Left cardiac atrium (tissue), 4 donors: ENCODE results near the gene DIAPH3. TPM values are rescaled to one million over a fixed set of nuclear protein-coding genes. Genes with fewer than 3 reads are reported as not detected.
A peak's percentile ranks its signal among the peaks of the same experiment; 100 is the strongest.

ENCODE experiments used
- ATAC-seq, 2 donors: fragments of 200-7000 bp; cut with Tn5 transposase; one replicate each; pipeline ENCODE4 v1.9.1; 2020; ENCODE audit warnings: mild to moderate bottlenecking in 2 of 2, moderate library complexity in 2 of 2
- DNase-seq: peaks from one replicate; pipeline ENCODE4 v3.0.0-alpha.2; 2020
- intact Hi-C, 2 donors: fragments of 100-400 bp; cut with DNase I; formaldehyde crosslinking; loops; one replicate each; pipeline versions ENCODE4 v1.14.1 to v1.15.1; 2022 to 2023
- total RNA-seq, 2 donors: library from RNA; stranded (reverse); fragmentation: NEBNext Ultra II Directional; extraction: Animal tissue kit (Norgen Biotek cat#: 25700); gene quantifications; one replicate each; pipeline ENCODE4 v1.2.1, GENCODE V29; 2021
- donor health status: DM: no; HTN: yes; CAD: no.
- donor health status: DM: no; HTN: yes; CAD: no; lungs with severe emphysema.
- donor health status: DM: yes; HTN: yes; CAD: no.
- donor health status: Dilated cardiomyopathy.

The DIAPH3 gene
- total RNA-seq, 2 donors from 2014 or later = 0.26 to 0.50 TPM

DNA sequence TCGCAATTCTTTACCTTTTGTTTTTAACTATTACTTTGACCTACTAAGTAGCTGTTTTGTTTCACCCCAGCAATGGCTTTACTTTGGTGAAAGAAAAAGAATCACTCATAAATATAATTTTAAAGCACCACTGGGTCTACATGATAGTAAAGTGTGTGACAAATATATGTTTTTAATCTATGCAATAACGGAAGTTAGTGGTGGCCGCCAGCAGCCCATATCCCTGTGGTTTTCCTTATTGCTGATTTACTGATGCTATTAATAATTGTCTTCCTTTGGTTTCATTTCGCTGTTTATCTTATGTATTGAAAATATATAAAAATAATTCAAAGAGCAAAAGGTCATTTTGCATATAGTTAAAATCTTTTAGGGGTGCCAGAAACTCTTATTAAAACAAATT, 491.3 kb downstream of the DIAPH3 start:
- intact Hi-C loops = loop anchor here (10.0 kb wide), 2 partner anchors 278 to 662 kb away; no protein-coding TSS in a partner anchor
- DNase-seq (no peak), ATAC-seq (no peak)

- intact Hi-C loops = loop anchor here (10.0 kb wide), 2 partner anchors 277 to 663 kb away; no protein-coding TSS in a partner anchor
- ATAC-seq (no peak), DNase-seq (no peak)
These were observed 491.8 kb downstream of the DIAPH3 start for GRCh38 chr13:59671881-59672280.

- DNase-seq (no peak), ATAC-seq (peak; percentile 59 to 76)
- intact Hi-C loops = no loop called here
These were observed 497.2 kb downstream of the DIAPH3 start for GRCh38 chr13:59666504-59666903.

DNA sequence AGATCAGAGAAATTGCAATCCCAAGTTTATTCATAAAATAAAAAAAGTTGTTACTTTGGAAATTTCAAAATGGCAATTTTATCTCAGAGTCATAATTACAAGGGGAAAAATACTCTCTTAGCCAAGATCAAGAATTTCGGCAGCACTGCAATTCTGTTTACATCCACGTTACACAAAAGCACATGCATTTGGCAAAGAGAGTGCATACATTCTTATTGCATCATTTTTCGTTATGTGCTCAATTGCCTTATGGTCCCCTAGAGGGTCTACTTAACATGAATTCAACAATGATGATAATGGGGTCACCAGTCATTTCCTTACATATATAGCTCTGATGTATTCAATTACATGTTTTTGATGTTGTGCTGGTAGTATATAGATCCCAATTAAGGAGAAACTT, 498.0 kb downstream of the DIAPH3 start:
- no peak for DNase-seq
- intact Hi-C loops = no loop called here
- no peak for ATAC-seq

DNA sequence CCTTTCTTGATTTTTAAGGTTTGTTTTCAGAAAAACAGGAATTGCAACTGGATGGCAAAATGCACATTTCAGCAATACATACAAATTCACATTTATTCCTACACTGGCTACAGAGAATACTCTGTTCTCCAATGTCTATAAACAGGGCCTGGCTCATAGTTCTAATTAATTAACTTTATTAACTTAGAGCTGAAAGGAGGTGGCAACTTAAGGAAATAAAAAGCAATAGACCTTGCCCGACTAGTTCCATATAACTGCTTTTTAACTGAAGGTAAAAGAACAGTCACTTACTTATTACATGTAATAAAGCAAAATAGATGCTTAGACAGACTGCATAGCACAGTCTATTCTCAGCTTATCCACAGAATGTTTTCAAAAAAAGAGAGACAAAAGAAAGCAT, 498.5 kb downstream of the DIAPH3 start:
- intact Hi-C loops = no loop called here
- ATAC-seq (no peak), DNase-seq (no peak)

DNA sequence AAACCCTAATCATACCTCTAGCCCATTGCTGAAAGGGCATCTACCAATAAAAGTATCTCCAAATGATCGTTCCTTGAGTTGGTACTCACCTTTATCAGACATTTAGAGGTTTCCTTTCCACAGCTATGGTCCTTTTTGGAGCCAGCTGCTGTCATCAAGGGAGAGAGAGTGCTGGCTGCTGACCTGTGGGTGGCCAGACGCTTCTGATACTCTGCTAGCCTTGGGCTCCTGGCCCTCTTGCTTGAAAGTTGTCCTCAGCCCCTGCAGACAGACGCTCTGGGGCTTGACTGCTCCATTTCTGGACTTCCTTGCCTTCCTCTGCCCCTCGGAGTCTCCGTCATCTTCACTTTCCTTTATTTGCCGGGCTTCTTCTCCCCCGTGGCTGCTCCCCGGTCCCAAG, 499.1 kb downstream of the DIAPH3 start:
- ATAC-seq (no peak), DNase-seq (no peak)
- intact Hi-C loops = no loop called here

DNA sequence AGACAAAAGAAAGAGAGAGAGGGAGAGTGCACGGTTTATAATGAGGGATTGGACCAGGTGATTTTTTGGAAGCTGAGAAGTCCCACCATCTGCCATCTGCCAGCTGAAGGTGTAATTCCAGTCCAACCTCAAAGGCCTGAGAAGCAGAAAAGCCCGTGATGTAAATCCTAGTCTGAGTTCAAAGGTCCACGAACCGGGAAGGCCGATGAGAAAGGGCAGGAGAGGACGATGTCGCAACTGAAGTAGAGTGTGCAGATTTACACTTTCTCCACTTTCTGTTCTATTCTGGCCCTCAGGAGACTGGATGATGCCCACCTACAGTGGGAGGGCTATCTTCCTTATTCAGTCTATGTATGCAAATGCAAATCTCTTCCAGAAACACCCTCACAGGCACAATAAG, 500.0 kb downstream of the DIAPH3 start:
- no peak for ATAC-seq
- intact Hi-C loops = no loop called here
- no peak for DNase-seq

DNA sequence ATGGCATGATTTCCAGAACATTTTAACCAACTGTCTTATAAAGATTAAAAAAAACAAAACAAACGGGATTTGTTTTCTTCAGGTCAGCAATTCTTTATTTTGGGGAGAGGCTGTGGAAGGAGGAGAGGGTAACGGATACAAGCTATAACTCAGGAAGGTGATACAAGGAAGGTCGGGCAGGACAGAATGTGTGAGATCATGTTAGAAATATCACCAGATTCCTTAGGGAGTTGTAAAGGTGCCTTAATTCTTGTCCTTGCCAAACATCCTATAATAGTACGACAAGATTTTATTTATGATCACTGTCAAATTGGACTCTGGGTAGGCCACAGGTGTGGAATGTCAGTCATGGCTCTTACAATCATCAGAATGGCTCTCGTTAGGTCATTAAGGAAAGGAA, 503.1 kb downstream of the DIAPH3 start:
- intact Hi-C loops = loop anchor here in 1 of 2 donors (1.0 kb wide), 1 partner anchor 18 kb away; no protein-coding TSS in a partner anchor
- DNase-seq (no peak), ATAC-seq (no peak)

GRCh38 chr13:59659981-59660380, 503.7 kb downstream of the DIAPH3 start:
- no peak for DNase-seq
- no peak for ATAC-seq
- intact Hi-C loops = loop anchor here in 1 of 2 donors (1.0 kb wide), 1 partner anchor 18 kb away; no protein-coding TSS in a partner anchor

DNA sequence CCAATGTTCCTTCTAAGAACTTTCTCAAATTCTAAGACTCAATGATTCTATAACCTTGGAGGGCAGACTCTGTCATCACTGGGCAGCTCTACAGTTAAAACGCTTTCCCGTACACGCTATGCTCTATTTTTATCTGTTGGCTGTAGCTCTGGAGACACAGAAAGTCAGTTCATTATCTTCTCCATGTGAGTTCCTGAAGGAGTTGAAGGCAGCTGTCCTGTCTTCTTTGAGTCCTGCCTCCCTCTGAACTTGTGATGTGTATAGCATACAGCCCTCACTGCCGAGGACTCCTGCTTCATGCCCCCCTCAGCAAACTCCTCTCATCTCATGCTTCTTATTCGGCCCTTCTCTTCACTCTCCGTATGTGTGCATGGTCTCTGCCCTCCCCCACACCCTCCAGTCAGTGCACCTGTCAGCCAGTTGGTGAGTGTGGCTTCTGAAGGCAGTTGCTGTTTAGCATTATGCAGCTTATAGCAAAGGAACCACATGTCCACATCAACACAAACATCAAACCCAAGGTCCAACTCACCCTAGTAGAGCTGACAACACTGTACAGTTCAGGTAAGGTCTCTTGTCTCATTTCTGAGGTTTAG, 504.9 kb downstream of the DIAPH3 start:
- intact Hi-C loops = no loop called here
- DNase-seq (no peak), ATAC-seq (peak; percentile 59 to 75)

GRCh38 chr13:59658027-59658737, 505.5 kb downstream of the DIAPH3 start:
- peak in 1 of 2 donors; percentile 35 for ATAC-seq
- DNase-seq = no peak

GRCh38 chr13:59653916-59654315, 509.8 kb downstream of the DIAPH3 start:
- intact Hi-C loops = no loop called here
- DNase-seq (no peak), ATAC-seq (no peak)

More at GRCh38 chr13:59658027-59658737, 505.5 kb downstream of the DIAPH3 start:
- intact Hi-C loops = no loop called here

GRCh38 chr13:59651479-59651878, 512.2 kb downstream of the DIAPH3 start:
- ATAC-seq (no peak), DNase-seq (no peak)
- intact Hi-C loops = no loop called here

DNA sequence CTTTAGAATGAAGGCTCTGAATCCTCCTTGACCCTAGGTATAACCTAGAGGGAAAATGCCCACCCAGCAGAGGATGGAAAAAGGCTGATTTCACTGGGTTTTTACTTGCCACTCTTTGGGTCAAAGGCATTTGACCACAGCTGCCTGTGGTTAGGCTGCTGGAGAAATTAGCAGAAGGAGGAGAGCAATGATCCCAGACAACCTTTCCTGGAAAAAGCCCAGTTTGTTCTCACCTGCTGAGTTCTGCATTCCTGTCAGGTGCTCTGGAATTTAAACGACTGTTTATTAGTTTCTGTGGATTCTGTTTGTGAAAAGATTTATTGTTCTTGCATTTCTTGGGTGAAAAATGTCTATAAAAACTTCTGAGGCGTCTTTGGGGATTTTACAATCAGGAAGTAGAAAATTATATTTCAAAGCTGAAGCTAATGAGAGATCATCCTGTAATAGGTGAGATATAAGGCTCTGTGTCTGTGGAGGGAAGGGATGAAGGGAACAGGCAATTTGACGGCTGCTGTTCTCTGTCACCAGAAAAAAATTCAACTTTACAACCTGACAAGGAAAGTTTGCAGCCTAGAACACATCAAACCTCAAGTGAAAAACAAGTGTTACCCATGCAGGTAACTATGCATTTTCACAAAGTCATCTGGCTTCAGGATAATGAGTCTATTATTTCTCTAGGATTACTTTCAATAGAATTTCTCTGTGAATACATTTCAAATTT, 519.7 kb downstream of the DIAPH3 start:
- intact Hi-C loops = no loop called here
- ATAC-seq = no peak
- no peak for DNase-seq

DNA sequence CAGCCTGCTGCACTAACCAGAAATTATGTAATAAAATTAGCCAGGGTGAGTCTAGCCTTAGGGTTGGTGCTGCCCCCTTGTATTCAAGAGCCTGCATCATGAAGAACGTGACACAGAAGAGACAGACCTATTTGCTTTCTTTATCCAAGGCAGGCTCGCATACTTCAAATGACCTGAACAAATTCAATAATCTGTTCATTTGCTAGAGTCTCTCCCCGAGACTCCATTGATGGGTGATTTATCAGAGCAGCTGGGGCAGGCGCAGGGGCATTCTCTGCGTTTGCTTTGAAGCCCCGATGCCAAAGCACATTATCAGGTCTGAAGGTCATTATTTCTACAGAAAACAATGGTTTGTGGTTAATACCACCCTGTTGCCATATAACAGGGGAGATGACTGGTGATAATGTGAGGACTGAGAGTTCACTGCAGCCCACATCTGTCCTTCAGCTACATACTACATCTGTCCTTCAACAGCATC, 520.3 kb downstream of the DIAPH3 start:
- no peak for DNase-seq
- no peak for ATAC-seq
- intact Hi-C loops = no loop called here

- intact Hi-C loops = loop anchor here in 1 of 2 donors (1.0 kb wide), 1 partner anchor 18 kb away; no protein-coding TSS in a partner anchor
- ATAC-seq (no peak), DNase-seq (no peak)
These were observed 521.9 kb downstream of the DIAPH3 start for GRCh38 chr13:59641817-59642216.

DNA sequence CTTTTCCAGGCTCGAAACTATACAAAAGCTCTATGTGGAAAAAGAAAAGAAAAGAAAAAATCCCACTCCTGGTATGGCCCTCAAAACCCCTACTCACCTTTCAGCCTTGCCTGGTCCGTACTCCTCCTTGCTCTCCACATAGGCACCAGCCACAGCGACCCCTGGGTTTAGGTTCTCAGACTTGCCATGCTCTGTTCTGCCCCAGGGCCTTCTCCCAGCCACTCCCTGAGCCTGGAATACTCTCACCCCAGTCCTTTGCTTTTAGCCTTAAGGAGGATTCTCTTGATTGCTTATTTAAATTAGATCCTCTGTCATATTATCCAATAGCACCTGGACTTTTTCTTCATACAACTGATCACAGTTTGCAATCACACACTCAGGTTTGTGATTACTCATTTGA, 522.5 kb downstream of the DIAPH3 start:
- no peak for DNase-seq
- intact Hi-C loops = no loop called here

DNA sequence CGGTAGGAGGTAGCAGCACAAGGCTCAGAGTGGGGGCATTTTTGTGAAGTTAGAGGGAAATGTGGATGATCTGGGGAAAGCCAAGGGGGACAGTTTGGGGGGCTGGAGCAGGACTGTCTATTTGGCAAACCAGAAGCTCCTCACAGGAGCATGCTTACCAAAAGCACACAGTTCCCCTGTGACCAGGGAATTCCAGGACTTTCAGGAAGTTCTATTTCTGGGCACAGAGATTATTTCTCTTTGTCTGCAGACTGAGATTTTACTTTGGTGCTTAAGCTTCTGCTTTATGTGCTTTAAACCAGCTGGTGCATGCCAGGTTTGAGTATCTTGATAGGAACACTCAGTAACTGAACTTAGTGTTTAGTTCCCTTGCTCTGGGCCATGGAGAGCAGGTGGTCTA, 525.3 kb downstream of the DIAPH3 start:
- intact Hi-C loops = no loop called here
- ATAC-seq = no peak
- DNase-seq = no peak

More for the DNA sequence above, 522.5 kb downstream of the DIAPH3 start:
- no peak for ATAC-seq

GRCh38 chr13:59635589-59635988, 528.1 kb downstream of the DIAPH3 start:
- DNase-seq = no peak
- intact Hi-C loops = no loop called here
- ATAC-seq = no peak

DNA sequence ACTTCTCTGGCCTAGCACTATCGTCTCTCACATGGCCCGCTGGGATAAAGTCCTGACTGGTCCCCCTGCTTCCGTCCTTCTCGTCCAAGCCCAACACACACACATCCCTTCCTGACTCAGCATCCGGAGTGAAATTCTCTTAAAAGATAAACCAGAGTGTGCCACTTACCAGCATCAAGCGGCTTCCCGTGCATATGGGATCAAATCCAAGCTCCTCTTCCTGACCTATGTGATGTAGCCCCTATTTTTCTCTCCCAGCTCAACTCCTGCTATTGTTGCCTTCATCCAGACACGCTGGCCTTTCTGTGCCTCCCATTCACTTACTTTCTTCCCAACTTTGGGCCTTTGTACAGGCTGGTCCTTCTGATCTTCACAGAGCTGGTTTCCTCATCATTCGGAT, 530.4 kb downstream of the DIAPH3 start:
- peak; percentile 40 for DNase-seq

More for the DNA sequence above, 530.4 kb downstream of the DIAPH3 start:
- ATAC-seq = peak; percentile 41 to 76
- intact Hi-C loops = no loop called here
